Adrenal gland (tissue), 5 donors: ENCODE data around the gene NDUFA3.

ENCODE experiments used
- CTCF ChIP-seq, 6 experiments: fragments of 450-650 bp in 4 of 6; fragments of 200-600 bp in 2 of 6; sonication (generic) in 1 of 6; IDR thresholded peaks; 1 replicate in 5 of 6; 2 replicates in 1 of 6; pipeline versions ENCODE4 v1.5.1 to v1.8.0; 2016 to 2021; ENCODE audit warnings: antibody characterized with exemption in 6 of 6, mild to moderate bottlenecking in 2 of 6, moderate library complexity in 1 of 6
- POLR2A ChIP-seq, 2 donors: fragments of 450-650 bp; IDR thresholded peaks; one replicate each; pipeline ENCODE4 v1.6.1; 2017; ENCODE audit warnings: antibody characterized with exemption in 2 of 2, mild to moderate bottlenecking in 2 of 2, moderate library complexity in 1 of 2
- donor health status: DM: no; HTN: no; CAD: no.

- TF ChIP-seq CTCF (IDR thresholded peaks at IDR 0.05) = no peak
- no peak for TF ChIP-seq POLR2A (IDR thresholded peaks at IDR 0.05)
Measured at GRCh38 chr19:54141356-54141755, 38.7 kb downstream of the NDUFA3 start.
